NCI-H524 treated with DMSO at 0.1 percent for 48 hours (cell line): ENCODE data around the gene CALM3.
"Not testable (repeated sequence)": the region's sequence is repeated elsewhere in the genome, so short reads cannot be mapped to it uniquely, and the experiment has no call there.

Source experiments
- DNase-seq: peaks from one replicate; lab custom pipeline; 2025; lab: John Stamatoyannopoulos, UW

CALM3 gene

DNA sequence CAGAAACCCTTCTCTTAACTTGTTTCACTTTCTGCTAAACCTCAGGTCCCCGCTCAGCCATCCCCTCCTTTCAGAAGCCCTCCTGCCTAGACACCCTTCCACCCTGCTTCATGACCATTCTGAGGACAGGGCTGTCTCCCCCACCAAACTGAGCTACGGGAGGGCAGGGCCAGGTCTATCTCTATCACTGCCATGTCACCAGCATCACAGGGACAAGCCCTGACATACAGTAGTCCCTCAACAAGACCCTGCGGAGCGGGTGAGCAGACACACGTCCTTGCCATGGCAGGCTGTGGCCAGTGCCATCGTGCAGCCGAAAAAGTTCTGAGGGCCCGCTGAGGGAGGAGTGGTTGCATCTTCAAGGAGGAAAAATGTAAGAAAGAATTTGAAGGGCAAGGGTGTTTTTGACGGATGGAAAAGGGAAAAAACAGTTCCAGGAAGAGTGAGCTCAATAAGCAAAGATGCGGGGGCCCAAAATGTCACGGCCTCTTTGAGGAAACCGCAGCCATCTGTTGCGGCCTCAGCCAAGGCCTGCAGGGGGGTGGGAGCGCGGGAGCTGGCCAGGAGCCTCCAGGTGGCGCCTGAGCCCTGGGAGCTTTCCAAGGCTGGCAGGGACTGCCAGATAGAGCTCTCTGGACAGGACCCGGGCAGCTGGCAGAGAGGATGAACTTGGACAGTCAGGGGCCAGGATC, 15.6 kb downstream of the CALM3 start:
- DNase-seq, result peak; percentile 31

DNA sequence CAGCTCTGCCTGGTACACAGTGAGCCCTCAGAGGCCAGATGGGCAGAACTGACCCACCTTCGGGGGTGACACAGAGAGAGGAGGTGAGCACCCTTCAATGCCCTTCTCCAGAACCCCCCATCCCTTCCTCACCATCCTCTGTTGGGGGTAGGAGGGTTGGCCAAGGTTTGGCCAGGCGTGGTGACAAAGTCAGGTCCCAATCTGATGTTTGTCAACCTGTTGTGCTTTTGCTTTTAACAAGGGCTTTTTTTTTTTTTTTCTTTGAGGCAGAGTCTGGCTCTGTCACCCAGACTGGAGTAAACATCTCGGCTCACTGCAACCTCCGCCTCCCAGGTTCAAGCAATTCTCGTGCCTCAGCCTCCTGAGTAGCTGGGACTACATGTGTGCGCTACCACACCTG, 16.5 kb downstream of the CALM3 start:
- DNase-seq, result no peak

DNA sequence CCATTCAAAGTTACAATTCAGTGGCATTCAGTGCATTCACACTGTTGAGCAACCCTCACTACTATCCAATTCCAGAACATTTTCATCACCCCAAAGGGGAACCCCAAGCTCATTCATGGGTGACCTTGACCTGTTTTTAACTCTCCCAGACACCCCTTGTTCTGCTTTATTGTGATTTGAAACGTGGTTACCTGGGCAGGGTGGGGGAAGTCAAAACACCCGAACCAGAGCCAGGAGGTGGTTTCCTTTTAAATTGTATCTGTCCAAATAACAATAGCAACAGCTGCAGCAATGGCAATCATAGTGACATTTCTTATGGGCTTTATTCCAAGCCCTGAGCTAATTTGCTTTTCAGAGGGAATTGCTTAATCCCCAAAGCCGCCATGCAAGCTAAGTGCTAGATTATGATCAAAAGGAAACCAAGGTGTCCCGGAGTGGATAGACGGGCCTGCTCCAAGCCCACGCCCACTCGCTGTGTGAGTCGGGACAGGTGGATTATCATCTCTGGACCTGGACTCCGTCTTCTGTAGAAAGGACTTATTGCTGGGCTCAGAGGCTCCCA, 17.6 kb downstream of the CALM3 start:
- no peak for DNase-seq

DNA sequence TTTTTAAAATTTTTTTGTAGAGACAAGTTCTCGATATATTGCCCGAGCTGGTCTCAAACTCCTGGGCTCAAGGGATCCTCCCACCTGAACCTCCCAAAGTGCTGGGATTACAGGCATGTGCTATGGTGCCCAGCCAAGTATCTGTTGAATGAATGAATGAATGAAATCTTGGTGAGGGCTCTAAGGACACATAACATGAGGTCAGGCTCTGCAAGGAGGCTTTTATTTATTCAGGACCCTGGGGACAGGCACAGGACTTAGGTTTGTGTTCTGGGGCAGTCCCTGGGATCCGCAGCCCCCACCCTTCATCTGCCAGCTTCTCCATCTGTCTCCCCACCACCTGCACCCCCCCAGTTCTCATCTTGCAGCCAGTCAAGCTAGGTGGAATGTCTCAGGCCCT, 19.1 kb downstream of the CALM3 start:
- DNase-seq, result no peak

DNA sequence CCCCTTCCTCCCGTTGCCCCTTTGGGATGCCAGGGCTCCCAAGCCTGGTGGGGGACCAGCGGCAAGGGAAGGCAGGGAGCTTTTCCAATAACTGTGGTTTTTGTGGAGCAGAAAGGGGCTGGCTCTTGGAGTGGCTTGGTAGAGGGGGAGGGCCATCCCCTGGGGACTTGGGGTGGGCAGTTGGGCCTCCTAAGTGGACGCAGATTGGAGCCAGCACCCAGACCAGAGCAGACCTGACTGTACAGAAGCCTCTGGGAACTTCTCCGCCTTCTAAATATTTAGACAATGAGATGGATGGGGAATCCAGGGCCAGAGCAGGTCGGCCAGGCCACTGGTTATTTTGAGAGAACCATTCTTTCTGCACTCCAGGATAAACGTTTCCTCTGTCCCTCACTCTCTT, 19.6 kb downstream of the CALM3 start:
- DNase-seq, result peak; percentile 11

DNA sequence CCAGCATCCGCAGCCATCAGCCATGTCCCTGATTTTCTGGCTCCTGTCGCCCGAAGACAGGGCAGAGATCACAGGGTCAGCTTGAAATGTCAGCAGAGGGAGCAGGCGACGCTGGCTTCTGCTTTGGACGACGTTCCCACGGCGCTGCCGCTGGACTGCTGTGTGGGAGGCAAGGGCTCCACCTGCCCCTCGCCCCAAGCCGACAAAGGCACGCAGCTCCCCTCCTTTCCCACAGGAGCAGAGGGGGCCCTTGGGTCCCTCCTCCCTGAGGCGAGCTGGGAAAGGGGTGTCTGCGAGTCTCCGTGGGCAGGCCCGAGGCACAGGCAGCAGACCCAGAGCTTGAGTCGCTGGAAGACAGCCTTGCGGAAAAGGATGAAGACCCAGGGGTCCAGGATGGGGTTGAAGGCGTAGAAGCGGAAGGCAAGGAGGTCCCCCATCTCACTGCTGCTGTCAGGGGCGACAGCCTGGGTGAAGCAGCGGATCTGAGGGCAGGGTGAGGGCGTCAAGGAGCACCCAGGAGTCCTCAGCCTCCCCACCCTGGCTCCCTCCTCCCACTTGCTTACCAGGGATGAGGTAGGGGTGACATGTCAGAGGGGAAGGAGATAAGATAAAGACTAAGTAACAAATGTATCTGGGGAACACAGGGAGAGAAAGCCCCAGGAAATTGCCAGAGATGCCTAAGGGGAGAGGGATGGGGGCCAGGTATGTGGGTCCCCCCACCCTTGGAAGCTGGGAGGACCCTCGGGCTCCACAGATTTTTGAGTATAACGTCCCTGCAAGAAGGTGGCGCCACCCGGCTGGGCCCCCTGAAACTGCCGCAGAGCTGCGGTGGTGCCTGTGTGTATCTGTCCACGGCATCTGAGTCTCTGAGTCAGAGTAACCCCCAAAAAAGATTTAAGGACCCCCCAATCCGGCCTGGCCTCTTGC, 20.3 kb downstream of the CALM3 start:
- DNase-seq, result no peak

DNA sequence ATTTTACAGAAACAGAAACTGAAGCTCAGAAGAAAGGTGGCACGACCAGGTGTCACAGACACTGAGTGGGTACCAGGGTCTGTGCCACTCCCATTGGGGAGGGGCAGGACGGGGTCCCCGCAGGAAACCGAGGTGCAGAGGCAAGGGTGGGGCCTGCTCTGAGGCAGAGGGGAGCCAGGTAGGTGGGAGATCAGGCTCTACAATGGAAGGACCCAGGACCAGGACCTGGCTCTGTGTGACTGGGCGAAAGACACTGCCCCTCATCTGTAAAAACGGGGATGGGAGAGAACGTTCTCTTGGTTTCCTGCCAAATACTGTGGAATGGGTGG, 21.0 kb downstream of the CALM3 start:
- DNase-seq, result no peak

DNA sequence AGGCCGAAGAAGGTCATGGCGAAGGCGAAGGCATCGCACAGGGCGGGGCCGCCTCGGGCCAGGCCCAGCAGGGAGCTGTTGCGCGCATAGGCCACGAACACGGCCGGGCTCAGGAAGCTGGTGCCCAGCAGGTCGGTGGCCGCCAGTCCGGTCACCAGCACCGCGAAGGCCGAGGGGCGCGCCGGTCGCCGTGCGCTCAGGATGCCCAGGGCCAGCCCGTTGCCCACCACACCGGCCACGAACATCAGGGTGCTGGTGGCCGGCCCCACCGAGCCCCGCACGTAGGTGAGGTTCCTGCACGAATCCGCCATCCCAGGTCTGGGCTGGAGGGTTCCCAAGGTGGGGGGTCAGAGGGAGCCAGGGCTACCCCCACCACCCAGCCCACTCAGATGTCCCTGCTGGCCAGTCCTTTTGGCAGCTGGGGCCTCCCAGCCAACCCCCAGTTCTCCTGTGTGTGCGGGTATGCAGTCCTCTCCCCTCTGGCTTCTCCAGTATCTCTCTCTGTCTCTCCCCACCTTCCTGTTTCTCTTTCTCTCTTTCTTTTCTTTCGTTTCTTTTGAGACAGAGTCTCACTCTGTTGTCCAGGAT, 22.9 kb downstream of the CALM3 start:
- no peak for DNase-seq

DNA sequence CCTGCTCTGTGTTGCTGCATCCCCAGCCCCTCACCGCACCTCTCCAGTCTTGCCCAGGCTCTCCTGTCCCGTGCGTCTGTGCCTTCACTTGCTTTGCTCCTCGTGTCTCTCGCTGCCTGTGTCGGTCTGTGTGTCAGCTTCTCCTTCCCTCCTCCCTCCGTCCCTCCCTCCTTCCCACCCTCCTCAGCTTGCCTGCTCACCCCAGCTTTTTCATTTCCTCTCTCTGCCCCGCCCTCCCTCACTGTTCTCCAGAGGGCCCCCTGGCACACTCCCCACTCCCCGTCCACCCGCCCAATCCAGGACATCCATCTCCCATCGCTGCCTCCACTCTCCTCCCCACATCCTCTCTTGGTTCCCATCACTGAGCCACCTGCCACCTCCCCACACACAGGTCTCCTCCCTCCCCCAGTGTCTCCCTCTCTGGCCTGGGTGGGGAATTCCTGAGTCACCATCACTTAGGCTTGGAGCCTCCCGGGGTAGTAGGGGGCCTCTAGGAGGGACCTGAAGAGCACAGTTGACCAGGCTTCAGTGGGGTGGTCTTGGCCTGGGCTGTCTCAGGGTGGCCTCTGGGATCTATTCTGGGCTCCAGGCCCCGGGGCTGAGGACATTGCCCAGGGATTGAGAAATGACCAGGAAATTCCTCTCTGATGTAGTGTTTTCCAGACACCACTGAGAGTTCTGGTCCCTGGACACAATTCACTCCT, 24.0 kb downstream of the CALM3 start, which contains the start of gene PTGIR:
TSS of gene PTGIR (minus strand) at position 132 of the 704 bp plus-strand sequence. CDS start 864 bp downstream, outside the sequence.
- no peak for DNase-seq

DNA sequence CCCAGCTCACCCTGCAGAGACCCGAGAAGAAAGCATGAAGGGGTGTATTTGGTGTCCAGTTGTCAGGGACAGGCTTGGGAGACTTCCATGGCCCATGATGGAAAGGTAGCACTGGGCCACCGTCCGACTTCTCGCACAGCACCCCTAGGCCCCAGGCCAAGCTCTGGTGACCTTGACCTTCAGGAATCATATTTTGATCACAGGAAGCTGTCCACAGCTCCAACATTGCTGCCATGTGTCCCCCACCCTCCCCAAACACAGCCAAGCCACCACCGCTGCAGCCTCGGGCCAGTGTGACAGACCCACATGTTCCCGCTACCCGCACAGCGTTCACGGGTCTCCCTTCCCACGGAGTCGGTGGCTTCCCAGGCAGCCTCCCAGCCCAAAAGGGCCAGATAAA, 24.6 kb downstream of the CALM3 start:
- DNase-seq, result no peak

DNA sequence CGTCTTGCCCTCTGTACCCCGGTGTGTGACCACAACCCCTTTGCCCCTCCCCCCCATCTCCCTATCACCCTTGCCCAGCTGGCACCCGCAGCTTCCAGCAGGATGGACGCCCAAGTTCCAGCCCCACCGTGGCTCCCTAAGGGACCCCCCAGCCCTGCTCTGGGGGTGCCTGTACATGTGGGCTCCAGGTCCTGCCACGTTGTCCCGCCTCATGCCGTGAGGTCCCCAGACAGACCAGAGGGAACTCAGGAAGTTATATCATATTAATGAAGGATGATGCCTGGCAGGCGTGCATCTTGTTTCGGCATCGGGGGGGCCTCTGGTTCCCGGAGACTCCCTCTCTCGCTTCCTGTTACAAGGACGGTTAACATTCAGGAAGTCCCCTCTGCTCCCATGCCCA, 25.3 kb downstream of the CALM3 start:
- DNase-seq, result no peak

DNA sequence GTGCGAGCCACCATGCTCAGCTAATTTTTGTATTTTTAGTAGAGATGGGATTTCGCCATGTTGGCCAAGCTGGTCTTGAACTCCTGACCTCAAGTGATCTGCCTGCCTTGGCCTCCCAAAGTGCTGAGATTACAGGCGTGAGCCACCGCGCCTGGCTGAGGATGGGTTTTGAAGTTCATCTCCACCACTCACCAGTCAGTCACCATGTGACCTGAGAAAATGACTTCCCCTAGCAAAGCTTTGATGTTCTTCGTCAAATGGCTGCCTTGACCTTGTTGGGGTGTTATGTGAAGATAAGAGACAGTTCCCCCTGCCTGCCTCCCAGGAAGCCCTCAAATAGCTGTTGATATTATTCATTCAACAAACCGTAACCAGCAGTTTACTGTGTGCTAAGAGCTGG, 27.8 kb downstream of the CALM3 start:
- not testable (repeated sequence) for DNase-seq

DNA sequence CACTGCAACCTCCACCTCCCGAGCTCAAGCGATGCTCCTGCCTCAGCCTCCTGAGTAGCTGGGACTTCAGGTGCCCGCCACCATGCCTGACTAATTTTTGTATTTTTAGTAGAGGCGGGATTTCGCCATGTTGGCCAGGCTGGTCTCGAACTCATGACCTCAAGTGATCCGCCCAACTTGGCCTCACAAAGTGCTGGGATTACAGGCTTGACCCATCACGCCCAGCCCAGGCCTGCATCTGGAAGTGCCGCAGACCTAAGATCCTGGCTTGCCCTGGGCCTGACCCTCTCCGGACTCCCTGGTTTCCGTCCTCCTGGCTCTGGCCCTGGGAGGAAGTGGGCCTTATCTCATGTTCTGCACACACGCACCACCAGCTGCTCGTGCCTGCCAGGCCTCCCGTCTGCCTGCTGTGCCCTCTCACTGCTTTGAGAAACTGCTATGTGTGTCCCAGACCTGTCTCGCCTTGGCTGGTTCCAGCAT, 28.5 kb downstream of the CALM3 start:
- DNase-seq, result no peak

DNA sequence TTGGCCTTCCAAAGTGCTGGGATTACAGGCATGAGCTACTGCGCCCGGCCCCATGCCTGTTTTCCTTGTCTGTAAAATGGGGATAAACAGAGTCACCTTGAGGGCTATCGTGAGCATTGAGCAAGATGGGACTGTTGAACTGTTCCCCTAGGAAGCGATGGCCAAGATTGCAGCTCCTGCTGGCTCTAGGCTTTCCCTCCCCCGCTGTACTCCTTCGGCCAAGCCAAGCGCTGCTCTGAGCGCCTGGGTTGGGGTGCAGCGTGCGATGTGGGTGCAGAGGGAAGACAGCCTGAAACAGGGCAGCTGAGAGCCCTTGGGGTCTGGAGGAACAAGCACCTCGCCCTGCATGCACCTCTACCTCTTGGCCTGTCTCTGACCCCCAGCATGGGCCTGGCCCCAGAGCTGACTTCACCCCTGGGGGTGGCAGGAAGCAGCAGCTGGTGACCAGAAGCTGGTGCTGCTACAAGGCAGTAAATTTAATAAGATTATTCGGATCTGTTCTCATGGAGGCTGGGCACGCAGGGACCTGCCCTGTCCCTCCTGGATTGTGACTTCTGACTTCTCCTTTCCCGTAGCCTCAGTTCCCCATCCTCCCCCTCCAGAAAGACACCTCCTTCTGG, 29.6 kb downstream of the CALM3 start:
- peak; percentile 23 for DNase-seq

DNA sequence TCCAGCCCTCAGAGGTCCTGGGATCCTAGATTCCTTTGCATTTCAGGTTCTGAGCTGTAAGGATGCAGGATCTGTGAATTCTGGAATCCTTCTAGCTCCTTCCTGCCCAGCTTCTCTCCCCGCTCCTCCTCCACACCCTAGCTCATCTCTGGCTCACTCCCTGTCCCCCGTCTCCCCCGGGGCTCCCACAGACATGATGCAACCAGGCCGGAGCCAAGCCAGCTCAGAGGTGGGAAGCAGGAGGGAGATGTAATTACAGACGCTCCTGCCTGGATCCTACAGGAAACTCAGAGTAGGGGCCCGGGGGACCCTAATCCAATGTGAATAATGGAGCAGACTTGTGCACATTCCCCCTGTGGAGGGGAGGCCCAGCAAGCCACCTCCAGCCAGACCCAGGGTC, 30.4 kb downstream of the CALM3 start:
- no peak for DNase-seq

DNA sequence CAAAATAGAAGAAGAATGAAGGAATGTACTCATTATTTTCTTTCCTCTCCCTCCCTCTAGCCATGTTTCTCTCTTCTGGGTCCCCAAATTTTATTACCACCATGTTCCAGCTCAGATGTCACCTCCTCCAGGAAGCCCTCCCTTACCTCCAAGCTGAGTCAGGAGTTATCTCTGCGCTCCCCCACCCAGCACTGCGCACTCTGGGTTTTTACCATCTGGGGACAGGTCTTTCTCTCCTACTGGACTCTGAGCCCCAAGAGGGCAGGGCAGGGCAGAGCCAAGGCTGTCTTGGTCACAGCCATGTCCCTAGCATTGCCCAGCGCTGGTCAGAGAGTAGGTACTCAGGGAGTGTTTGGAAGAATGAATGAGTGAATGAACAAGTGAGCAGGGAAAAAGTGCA, 32.0 kb downstream of the CALM3 start:
- no peak for DNase-seq

DNA sequence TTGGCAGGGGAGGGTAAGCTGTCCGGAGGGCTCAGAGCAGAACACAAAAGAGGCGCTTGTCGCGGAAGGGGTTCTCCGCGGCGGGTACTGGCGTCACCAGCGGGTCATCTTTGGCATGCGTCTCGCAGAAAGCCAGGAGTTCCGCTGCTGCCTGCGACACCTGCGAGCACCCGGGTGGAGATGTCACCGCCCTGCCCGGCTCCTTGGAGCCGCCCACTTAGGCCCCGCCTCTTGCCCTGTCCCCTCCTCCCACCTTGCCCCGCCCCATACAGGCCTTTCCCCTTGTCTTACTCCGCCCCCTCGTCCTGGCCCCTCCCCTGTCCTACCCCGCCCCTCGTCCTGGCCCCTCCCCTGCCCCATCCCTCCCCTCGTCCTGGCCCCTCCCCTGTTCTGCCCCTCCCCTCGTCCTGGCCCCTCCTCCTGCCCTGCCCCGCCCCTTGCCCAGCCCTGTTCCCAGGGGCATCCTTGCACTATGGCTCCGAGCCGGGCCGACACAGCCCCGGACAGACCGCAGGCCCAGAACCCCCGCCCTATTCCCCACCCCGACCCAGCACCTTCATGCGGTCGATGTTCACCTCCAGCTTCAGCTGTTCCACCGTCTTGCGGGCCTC, 33.0 kb downstream of the CALM3 start:
- DNase-seq, result no peak

DNA sequence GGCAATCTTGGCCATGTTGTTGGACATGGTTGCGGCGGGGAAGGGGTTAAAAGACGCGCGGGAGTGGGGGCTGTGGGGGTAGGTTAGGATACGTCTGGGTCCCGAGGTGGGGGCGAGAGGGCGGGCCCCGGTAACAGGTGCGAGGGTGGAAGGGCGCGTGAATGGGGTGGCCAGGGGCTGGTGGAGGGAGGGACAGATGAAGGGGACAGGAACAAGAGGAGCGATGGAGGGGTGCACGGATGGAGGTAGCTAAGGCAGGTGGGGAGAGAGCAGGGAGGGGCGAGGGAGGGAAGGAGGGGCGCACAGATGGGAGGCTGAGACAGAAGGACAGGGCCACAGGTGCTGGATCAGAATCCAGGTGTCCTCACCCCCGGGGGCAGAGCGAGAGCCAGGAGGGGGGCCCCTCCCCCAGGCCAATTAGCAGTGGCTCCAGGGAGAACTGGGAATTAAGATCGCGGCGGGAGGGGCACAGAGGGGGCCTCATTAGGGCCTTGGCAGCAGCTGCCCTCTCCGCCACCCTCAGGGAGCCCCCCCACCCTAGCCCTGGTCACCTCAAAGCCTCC, 33.6 kb downstream of the CALM3 start:
- peak; percentile 27 for DNase-seq

DNA sequence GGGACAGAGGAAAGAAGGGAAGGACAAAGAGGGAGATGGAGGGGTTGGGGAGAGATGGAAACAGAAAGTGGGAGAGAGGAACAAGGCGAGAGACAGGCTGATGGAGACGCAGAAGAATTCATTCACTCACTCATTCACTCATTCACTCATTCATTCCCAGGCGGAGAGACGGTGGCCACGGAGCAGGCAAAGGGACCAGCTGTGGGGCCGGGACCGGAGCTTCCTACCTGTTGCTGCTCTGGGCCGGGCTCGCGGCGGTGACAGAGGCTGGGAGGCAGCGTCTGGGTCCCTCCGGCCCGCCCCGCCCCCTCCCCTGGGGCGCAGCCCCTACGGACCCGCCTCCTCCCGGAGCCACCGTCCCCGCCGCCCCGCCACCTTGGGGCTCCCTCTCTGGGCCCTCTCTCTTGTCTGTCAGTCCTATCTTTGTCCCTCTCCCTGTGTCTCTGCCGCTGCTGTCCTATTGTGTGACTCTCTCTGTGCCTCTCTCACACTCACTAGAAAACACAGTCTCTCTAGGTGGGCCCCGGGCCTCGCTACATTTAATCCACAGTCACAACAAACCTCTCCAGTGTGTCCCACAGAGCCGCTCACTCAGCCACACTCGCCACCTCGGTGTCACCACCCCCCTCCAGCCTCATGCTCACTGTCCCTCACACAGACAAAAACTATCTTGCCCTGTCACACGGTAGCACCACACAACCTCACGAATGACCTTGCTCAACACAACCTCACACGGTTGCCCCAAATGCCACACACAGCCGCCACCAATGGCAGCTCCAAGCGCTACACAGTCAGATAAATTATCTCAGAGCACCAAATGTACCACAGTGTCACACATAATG, 35.0 kb downstream of the CALM3 start, which contains the start of gene GNG8:
TSS of gene GNG8 (minus strand) at position 283 of the 842 bp plus-strand sequence. CDS start 1,520 bp downstream, outside the sequence.
- no peak for DNase-seq

DNA sequence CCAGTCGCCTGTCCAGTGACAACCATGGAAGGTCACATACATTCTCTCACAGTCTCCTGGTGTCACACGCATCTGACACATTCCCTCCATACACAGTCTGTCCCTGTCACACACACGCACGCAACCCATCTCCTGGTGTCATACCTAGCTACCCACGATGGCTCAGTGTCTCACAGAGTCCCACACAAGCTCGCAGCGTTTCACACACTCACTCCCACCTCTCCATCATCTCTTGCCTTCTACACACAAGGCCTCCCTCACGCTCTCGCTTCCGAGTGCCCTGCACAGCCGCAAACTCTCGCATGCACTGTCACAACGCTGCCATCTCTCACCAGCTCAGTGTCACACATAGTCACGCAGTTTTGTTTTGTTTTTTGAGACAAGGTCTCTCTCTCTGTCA, 36.1 kb downstream of the CALM3 start:
- DNase-seq, result no peak
